ENCODE data around the gene CDK10.

Gene CDK10

DNA sequence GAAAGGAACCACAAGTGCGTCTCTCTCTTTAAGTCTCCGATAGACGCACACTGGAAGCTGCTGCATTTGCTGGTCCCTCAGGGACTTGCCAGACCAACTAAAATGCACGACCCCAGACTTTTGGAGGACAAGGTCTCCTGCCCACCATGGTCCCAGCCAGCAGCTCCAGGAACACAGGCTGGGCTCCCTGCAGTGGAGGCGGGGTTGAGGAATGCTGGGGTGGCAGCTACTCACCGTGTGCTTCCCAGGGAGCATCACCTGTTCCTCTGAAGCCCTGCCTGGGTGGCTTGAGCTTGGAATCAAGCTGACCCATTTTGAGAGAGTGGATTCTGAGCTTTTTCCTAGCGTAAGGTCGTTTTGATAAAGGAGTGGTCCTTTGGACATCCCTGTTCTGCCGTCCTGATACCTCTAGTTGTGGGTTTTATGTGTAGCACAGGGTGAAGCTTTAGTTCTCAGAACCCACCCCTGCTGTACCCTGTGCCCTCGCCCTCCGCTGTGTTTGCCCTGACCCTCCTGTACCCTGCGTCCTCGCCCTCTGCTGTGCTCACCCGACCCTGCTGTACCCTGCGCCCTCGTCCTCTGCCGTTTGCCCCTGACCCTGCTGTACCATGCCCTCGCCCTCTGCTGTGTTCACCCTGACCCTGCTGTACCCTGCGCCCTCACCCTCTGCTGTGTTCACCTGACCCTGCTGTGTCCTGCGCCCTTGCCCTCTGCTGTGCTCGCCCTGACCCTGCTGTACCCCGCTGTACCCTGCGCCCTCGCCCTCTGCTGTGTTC lies 45.8 kb downstream of the CDK10 start:
- no peak overlapping the region for H3K4me3 ChIP-seq (ENCODE audit: low read depth in 1 of 2, low read length in 2 of 2)
- no peaks in the 10 kb centered on the region for H3K27me3 ChIP-seq (ENCODE audit: low read depth, low read length)
- H3K27ac ChIP-seq (ENCODE audit: low read length): no peak overlapping the region
- H3K36me3 ChIP-seq (ENCODE audit: control insufficient read depth in 1 of 2, insufficient read depth in 2 of 2, low read length in 2 of 2): peaks cover 45 to 84% of the 10 kb centered on the region in 2 donors
- no peaks in the 10 kb centered on the region for H3K4me1 ChIP-seq (ENCODE audit: control insufficient read depth in 1 of 2, insufficient read depth in 2 of 2, low read length in 2 of 2)
- no peaks in the 10 kb centered on the region for H3K9me3 ChIP-seq (ENCODE audit: control insufficient read depth in 1 of 2, low read length in 2 of 2)

DNA sequence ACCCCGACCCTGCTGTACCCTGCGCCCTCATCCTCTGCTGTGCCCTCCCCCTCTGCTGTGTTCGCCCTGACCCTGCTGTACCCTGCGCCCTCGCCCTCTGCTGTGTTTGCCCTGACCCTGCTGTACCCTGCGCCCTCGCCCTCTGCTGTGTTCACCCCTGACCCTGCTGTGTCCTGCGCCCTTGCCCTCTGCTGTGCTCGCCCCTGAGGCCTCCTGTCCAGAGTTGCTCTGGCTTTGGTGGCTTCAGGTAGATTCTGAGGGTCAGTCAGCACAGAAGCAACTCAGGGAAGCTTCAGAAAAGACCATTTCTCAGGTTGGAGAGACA lies 46.4 kb downstream of the CDK10 start:
- Histone ChIP-seq H3K36me3 (ENCODE audit: control insufficient read depth in 1 of 2, insufficient read depth in 2 of 2, low read length in 2 of 2) (peaks cover 50 to 84% of the 10 kb centered on the region in 2 donors), H3K4me1 (ENCODE audit: control insufficient read depth in 1 of 2, insufficient read depth in 2 of 2, low read length in 2 of 2) (no peaks in the 10 kb centered on the region), H3K4me3 (ENCODE audit: low read depth in 1 of 2, low read length in 2 of 2) (no peak overlapping the region), H3K27ac (ENCODE audit: low read length) (no peak overlapping the region), H3K27me3 (ENCODE audit: low read depth, low read length) (no peaks in the 10 kb centered on the region), H3K9me3 (ENCODE audit: control insufficient read depth in 1 of 2, low read length in 2 of 2) (no peaks in the 10 kb centered on the region)

DNA sequence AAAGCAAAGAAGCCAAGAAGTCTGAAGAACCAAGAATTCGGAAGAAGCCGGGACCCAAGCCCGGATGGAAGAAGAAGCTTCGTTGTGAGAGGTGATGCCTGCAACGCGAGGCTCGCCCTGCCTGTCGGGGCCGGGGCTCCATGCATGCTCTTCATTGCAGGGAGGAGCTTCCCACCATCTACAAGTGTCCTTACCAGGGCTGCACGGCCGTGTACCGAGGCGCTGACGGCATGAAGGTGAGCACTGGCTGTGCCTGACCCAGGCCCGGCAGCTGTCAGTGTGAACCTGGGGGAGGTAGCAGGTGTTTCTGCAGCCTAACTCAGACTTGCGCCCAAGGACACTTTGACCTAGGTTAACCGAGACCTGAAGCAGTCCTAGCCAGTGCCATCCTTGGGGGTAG lies 46.8 kb downstream of the CDK10 start:
- H3K36me3 ChIP-seq (ENCODE audit: control insufficient read depth in 1 of 2, insufficient read depth in 2 of 2, low read length in 2 of 2): peaks cover 55 to 87% of the 10 kb centered on the region in 2 donors
- H3K4me3 ChIP-seq (ENCODE audit: low read depth in 1 of 2, low read length in 2 of 2): no peak overlapping the region
- H3K9me3 ChIP-seq (ENCODE audit: control insufficient read depth in 1 of 2, low read length in 2 of 2): no peaks in the 10 kb centered on the region
- H3K4me1 ChIP-seq (ENCODE audit: control insufficient read depth in 1 of 2, insufficient read depth in 2 of 2, low read length in 2 of 2): no peaks in the 10 kb centered on the region
- H3K27ac ChIP-seq (ENCODE audit: low read length): no peak overlapping the region
- H3K27me3 ChIP-seq (ENCODE audit: low read depth, low read length): no peaks in the 10 kb centered on the region

DNA sequence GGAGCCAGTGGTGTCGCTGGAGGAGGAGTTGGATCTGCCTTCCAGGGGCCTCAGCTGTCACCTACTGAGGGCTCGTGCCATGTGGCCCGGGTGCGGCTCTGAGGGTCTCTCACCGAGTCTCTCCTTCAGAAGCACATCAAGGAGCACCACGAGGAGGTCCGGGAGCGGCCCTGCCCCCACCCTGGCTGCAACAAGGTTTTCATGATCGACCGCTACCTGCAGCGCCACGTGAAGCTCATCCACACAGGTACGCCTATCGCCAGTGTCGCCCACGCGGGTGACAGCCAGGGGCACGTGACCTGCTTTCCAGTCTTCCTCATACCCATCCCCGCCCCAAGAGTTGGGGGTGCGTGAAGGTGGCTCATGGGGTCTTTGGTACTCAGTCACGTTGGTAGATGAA lies 47.3 kb downstream of the CDK10 start:
- H3K36me3 ChIP-seq (ENCODE audit: control insufficient read depth in 1 of 2, insufficient read depth in 2 of 2, low read length in 2 of 2): peaks cover 59 to 89% of the 10 kb centered on the region in 2 donors

DNA sequence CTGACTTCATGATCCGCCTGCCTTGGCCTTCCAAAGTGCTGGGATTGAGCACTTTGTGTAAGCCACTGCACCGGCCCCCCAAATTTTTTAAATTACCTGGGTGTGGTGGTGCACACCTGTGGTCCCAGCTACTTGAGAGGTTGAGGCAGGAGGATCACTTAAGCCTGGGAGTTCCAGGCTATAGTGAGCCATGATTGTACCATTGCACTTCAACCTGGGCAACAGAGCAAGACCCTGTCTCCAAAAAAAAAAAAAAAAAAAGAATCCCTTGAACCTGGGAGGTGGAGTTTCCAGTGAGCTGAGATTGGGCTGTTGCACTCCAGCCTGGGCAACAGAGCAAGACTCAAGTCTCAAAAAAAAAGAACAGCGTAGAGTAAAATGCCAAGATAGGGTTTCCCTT lies 50.1 kb downstream of the CDK10 start:
- no peak overlapping the region for H3K4me3 ChIP-seq (ENCODE audit: low read depth in 1 of 2, low read length in 2 of 2)
- H3K36me3 ChIP-seq (ENCODE audit: control insufficient read depth in 1 of 2, insufficient read depth in 2 of 2, low read length in 2 of 2): peaks cover 56 to 81% of the 10 kb centered on the region in 2 donors
- H3K27me3 ChIP-seq (ENCODE audit: low read depth, low read length): no peaks in the 10 kb centered on the region
- no peaks in the 10 kb centered on the region for H3K4me1 ChIP-seq (ENCODE audit: control insufficient read depth in 1 of 2, insufficient read depth in 2 of 2, low read length in 2 of 2)
- H3K9me3 ChIP-seq (ENCODE audit: control insufficient read depth in 1 of 2, low read length in 2 of 2): no peaks in the 10 kb centered on the region
- H3K27ac ChIP-seq (ENCODE audit: low read length): no peak overlapping the region

More for the DNA sequence above, 47.3 kb downstream of the CDK10 start:
- Histone ChIP-seq H3K27ac (ENCODE audit: low read length) (no peak overlapping the region), H3K9me3 (ENCODE audit: control insufficient read depth in 1 of 2, low read length in 2 of 2) (no peaks in the 10 kb centered on the region), H3K27me3 (ENCODE audit: low read depth, low read length) (no peaks in the 10 kb centered on the region), H3K4me3 (ENCODE audit: low read depth in 1 of 2, low read length in 2 of 2) (no peak overlapping the region), H3K4me1 (ENCODE audit: control insufficient read depth in 1 of 2, insufficient read depth in 2 of 2, low read length in 2 of 2) (no peaks in the 10 kb centered on the region)

DNA sequence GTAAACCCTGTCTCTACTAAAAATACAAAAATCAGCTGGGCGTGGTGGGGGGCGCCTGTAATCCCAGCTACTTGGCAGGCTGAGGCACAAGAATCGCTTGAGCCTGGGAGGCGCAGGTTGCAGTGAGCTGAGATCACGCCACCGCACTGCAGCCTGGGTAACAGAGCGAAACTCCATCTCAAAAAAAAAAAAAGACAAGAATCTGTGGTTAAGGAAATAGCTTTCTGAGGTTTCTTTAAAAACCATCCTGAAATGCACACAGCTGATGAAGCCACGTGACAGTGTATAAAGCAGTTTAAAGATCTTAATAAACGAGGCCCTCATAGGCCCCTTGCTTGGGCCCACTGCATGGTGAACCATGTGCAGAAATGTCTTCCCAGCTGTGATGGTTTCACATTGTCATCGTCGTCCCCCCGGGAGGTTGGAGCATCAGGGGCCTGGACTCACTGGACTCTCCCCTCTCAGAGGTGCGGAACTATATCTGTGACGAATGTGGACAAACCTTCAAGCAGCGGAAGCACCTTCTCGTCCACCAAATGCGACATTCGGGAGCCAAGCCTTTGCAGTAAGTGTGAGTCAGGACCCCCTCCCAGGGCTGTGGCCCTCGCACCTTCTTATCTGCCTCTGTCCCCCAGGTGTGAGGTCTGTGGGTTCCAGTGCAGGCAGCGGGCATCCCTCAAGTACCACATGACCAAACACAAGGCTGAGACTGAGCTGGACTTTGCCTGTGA lies 51.0 kb downstream of the CDK10 start:
- Histone ChIP-seq H3K27me3 (ENCODE audit: low read depth, low read length) (no peaks in the 10 kb centered on the region), H3K4me3 (ENCODE audit: low read depth in 1 of 2, low read length in 2 of 2) (no peak overlapping the region), H3K9me3 (ENCODE audit: control insufficient read depth in 1 of 2, low read length in 2 of 2) (no peaks in the 10 kb centered on the region), H3K36me3 (ENCODE audit: control insufficient read depth in 1 of 2, insufficient read depth in 2 of 2, low read length in 2 of 2) (peaks cover 56 to 73% of the 10 kb centered on the region in 2 donors), H3K4me1 (ENCODE audit: control insufficient read depth in 1 of 2, insufficient read depth in 2 of 2, low read length in 2 of 2) (no peaks in the 10 kb centered on the region), H3K27ac (ENCODE audit: low read length) (no peak overlapping the region)

GRCh38 chr16:89738072-89738377 lies 51.5 kb downstream of the CDK10 start:
- Histone ChIP-seq H3K27ac (ENCODE audit: low read length) (no peak overlapping the region), H3K9me3 (ENCODE audit: control insufficient read depth in 1 of 2, low read length in 2 of 2) (no peaks in the 10 kb centered on the region), H3K36me3 (ENCODE audit: control insufficient read depth in 1 of 2, insufficient read depth in 2 of 2, low read length in 2 of 2) (peaks cover 52 to 67% of the 10 kb centered on the region in 2 donors), H3K4me1 (ENCODE audit: control insufficient read depth in 1 of 2, insufficient read depth in 2 of 2, low read length in 2 of 2) (no peaks in the 10 kb centered on the region), H3K27me3 (ENCODE audit: low read depth, low read length) (no peaks in the 10 kb centered on the region), H3K4me3 (ENCODE audit: low read depth in 1 of 2, low read length in 2 of 2) (no peak overlapping the region)

- Histone ChIP-seq H3K27ac (ENCODE audit: low read length) (no peak overlapping the region), H3K9me3 (ENCODE audit: control insufficient read depth in 1 of 2, low read length in 2 of 2) (no peaks in the 10 kb centered on the region), H3K36me3 (ENCODE audit: control insufficient read depth in 1 of 2, insufficient read depth in 2 of 2, low read length in 2 of 2) (peaks cover 45 to 60% of the 10 kb centered on the region in 2 donors), H3K4me1 (ENCODE audit: control insufficient read depth in 1 of 2, insufficient read depth in 2 of 2, low read length in 2 of 2) (no peaks in the 10 kb centered on the region), H3K27me3 (ENCODE audit: low read depth, low read length) (no peaks in the 10 kb centered on the region), H3K4me3 (ENCODE audit: low read depth in 1 of 2, low read length in 2 of 2) (no peak overlapping the region)
Observed at GRCh38 chr16:89738538-89739317, 52.2 kb downstream of the CDK10 start.

- Histone ChIP-seq H3K27me3 (ENCODE audit: low read depth, low read length) (no peaks in the 10 kb centered on the region), H3K9me3 (ENCODE audit: control insufficient read depth in 1 of 2, low read length in 2 of 2) (no peaks in the 10 kb centered on the region), H3K27ac (ENCODE audit: low read length) (no peak overlapping the region), H3K4me1 (ENCODE audit: control insufficient read depth in 1 of 2, insufficient read depth in 2 of 2, low read length in 2 of 2) (no peaks in the 10 kb centered on the region), H3K4me3 (ENCODE audit: low read depth in 1 of 2, low read length in 2 of 2) (no peak overlapping the region), H3K36me3 (ENCODE audit: control insufficient read depth in 1 of 2, insufficient read depth in 2 of 2, low read length in 2 of 2) (peaks cover 41 to 54% of the 10 kb centered on the region in 2 donors)
Observed at GRCh38 chr16:89739383-89739782, 52.9 kb downstream of the CDK10 start.

DNA sequence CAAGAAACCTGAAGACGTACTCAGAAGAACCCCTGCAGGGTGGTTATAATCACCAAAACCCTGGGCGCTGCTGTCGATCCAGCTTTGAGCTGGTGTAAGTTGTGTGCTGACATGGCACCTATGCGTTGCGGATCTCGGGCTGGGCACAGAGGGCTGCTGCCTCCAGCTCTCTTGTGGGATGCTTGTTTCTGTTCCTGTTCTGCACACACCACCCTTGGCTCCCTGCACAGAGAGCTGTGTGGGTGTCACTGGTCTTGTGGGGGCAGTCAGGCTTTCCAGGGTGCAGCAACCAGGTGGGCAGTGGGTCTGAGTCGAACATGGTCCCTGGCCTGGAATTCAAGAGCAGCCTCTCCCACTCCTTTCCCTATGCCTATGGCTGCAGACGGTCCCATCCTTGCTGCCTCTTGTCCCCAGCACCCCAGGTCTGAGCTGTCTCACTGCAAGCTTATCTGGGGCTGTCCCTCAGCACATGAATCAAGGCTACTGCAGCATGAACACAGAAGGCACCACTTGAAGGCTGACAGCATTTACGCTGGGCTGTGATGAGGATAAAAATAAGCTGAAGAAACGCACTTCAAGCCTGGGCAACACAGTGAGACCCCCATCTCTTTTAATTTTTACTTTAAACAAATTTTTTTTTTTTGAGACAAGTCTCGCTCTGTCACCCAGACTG lies 55.0 kb downstream of the CDK10 start:
- Histone ChIP-seq H3K4me3 (ENCODE audit: low read depth in 1 of 2, low read length in 2 of 2) (no peak overlapping the region), H3K9me3 (ENCODE audit: control insufficient read depth in 1 of 2, low read length in 2 of 2) (no peaks in the 10 kb centered on the region), H3K27ac (ENCODE audit: low read length) (no peak overlapping the region), H3K36me3 (ENCODE audit: control insufficient read depth in 1 of 2, insufficient read depth in 2 of 2, low read length in 2 of 2) (peaks cover 36 to 37% of the 10 kb centered on the region in 2 donors), H3K4me1 (ENCODE audit: control insufficient read depth in 1 of 2, insufficient read depth in 2 of 2, low read length in 2 of 2) (no peaks in the 10 kb centered on the region), H3K27me3 (ENCODE audit: low read depth, low read length) (no peaks in the 10 kb centered on the region)

GRCh38 chr16:89742948-89743347 lies 56.5 kb downstream of the CDK10 start:
- H3K36me3 ChIP-seq (ENCODE audit: control insufficient read depth in 1 of 2, insufficient read depth in 2 of 2, low read length in 2 of 2): peaks cover 23 to 26% of the 10 kb centered on the region in 2 donors
- H3K4me1 ChIP-seq (ENCODE audit: control insufficient read depth in 1 of 2, insufficient read depth in 2 of 2, low read length in 2 of 2): no peaks in the 10 kb centered on the region
- H3K9me3 ChIP-seq (ENCODE audit: control insufficient read depth in 1 of 2, low read length in 2 of 2): no peaks in the 10 kb centered on the region
- H3K27me3 ChIP-seq (ENCODE audit: low read depth, low read length): no peaks in the 10 kb centered on the region
- no peak overlapping the region for H3K4me3 ChIP-seq (ENCODE audit: low read depth in 1 of 2, low read length in 2 of 2)
- H3K27ac ChIP-seq (ENCODE audit: low read length): no peak overlapping the region
